HG03045 (cell line): ENCODE data around the gene AKR7A2.
"Not testable (repeated sequence)": the region's sequence is repeated elsewhere in the genome, so short reads cannot be mapped to it uniquely, and the experiment has no call there.

Experiments used
- ATAC-seq: cut with Tn5 transposase; IDR thresholded peaks from one replicate; pipeline ENCODE4 v1.9.1; 2021; ENCODE audit warnings: mild to moderate bottlenecking, moderate library complexity; ENCODE audit not compliant: unreplicated experiment

The AKR7A2 gene

DNA sequence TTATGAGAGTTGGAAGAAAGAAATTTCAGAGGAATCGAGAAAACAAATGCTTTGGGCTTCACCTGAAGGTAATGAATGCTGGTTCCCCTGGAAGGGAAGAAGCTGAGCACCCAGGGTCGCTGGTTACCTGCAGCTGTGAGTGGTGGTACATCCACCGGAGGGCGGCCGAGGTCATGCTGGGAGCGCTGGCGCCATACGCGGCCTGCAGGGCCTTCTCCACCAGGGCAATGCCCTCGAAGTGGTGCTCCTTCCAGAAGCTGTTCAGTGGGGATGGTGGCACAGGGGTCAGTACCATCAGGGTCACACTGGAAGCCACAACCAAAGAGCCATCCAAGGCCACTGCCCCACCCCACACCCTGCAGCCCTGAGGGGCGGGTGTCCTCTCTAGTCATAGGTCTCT is 43.5 kb downstream of the AKR7A2 start:
- no peak for ATAC-seq

GRCh38 chr1:19262744-19263143 is 49.2 kb downstream of the AKR7A2 start:
- no peak for ATAC-seq

- no peak for ATAC-seq
Observed at GRCh38 chr1:19262047-19262446, 49.9 kb downstream of the AKR7A2 start.

- no peak for ATAC-seq
Observed at GRCh38 chr1:19260211-19261138, 51.5 kb downstream of the AKR7A2 start.

GRCh38 chr1:19258353-19258752 is 53.6 kb downstream of the AKR7A2 start:
- ATAC-seq, result no peak

DNA sequence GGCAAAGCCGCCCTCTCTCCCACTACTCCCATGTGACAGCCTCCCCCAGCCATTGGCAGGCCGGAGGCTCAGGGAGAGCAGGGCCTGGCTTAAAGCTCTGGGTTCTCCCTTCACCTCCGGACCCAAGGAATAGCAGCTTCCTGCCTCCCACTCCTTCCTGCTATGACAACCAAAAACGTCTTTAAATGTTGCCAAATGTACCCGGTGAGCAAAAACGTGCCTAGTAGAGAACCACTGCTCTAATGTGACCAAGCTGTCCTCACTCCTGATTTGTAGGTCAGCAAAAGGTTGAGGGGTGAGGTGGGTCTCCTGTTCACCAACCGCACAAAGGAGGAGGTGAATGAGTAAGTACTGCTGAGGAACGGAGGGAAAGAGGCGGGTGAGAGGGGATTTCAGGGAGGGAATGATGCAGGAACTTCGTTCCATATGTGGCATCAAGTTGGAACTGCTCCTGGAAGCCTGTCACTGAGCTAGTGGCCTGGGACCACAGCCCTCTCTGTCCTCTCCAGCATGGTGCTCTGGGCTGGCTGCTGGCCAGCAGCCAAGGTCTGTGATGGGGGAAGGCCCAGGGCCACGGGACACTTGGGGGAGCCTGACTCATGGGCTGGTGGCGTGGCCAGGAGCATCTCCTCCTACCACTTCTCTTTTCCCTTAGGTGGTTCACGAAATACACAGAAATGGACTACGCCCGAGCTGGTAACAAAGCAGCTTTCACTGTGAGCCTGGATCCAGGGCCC is 54.6 kb downstream of the AKR7A2 start:
- ATAC-seq, result no peak

DNA sequence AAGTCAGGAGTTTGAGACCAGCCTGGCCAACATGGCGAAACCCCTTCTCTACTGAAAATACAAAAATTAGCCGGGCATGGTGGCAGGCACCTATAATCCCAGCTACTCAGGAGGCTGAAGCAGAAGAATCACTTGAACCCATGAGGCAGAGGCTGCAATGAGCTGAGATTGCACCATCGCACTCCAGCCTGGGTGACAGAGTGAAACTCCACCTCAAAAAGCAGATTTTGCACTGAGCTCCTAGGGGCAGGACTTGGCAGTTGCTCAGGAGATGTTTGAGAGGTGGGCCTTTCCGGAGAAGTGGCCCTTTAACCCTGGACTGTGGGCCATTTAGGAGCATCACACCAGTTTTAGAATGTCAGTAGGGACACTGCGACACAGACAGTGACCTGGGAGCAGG is 55.6 kb downstream of the AKR7A2 start:
- not testable (repeated sequence) for ATAC-seq

GRCh38 chr1:19255288-19255687 is 56.7 kb downstream of the AKR7A2 start:
- ATAC-seq, result no peak

DNA sequence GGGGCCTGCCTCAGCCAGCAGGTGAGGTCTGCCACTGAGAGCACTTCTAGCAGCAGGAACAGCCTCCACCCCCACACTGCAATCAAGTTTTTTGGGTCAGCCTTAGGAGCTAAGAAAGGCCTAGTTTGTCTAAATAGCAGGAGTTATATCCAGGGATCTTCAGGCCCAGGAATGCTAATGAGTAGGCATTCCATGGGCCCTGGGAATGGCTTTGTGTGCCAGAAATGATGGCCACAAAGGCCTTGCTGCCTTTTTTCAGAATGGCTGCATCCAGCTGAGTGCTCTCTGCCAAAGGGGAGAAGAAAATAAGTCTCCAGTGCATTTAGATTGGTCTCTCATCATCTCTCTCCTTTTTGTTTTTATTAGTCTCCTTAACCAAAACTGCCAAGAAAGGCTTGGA is 57.5 kb downstream of the AKR7A2 start:
- no peak for ATAC-seq
